Measurements from ENCODE around the gene UCP3. TPM values are rescaled to one million over a fixed set of nuclear protein-coding genes. Genes with fewer than 3 reads are reported as not detected.

Gene UCP3
- total RNA-seq, 1 donor from 2014 or later = 2.0 TPM

GRCh38 chr11:74004046-74004695 is 4.7 kb downstream of the UCP3 start:
- TF ChIP-seq EZH2 (IDR thresholded peaks at IDR 0.05; ENCODE audit: insufficient read depth, low read length) = no peak
- TF ChIP-seq CTCF (IDR thresholded peaks at IDR 0.05; ENCODE audit: insufficient read depth, low read depth, low read length) = no peak

GRCh38 chr11:74002832-74003231 is 6.1 kb downstream of the UCP3 start:
- no peak overlapping the region for H3K4me2 ChIP-seq (ENCODE audit: low read length)
- no peaks in the 10 kb centered on the region for H3K9me3 ChIP-seq (ENCODE audit: insufficient read depth, low read depth, low read length)
- Mint-ChIP-seq H3K36me3 (ENCODE audit: low read depth, unreplicated experiment) (peaks cover 21% of the 10 kb centered on the region), H3K4me3 (ENCODE audit: unreplicated experiment) (no peak overlapping the region), H3K4me1 (ENCODE audit: low read depth, unreplicated experiment) (no peaks in the 10 kb centered on the region), H3K9me3 (ENCODE audit: unreplicated experiment) (no peaks in the 10 kb centered on the region), H3K27ac (ENCODE audit: unreplicated experiment) (no peak overlapping the region), H3K27me3 (ENCODE audit: low read depth, unreplicated experiment) (peaks cover 2% of the 10 kb centered on the region)
- TF ChIP-seq CTCF (IDR thresholded peaks at IDR 0.05; ENCODE audit: insufficient read depth, low read depth, low read length) = no peak
- no peak for TF ChIP-seq EZH2 (IDR thresholded peaks at IDR 0.05; ENCODE audit: insufficient read depth, low read length)
- no peak overlapping the region for H3K9ac ChIP-seq (ENCODE audit: low read length)
- no peak for FAIRE-seq
- no peaks in the 10 kb centered on the region for H3K4me1 ChIP-seq (ENCODE audit: insufficient read depth, low read length)
- no peaks in the 10 kb centered on the region for H3K79me2 ChIP-seq (ENCODE audit: insufficient read depth, low read length)
- no peak overlapping the region for H3K27ac ChIP-seq (ENCODE audit: low read depth, low read length)
- no peaks in the 10 kb centered on the region for H3K27me3 ChIP-seq (ENCODE audit: insufficient read depth, low read length)
- H3K36me3 ChIP-seq (ENCODE audit: insufficient read depth, low read length) = no peaks in the 10 kb centered on the region
- DNase-seq (ENCODE audit: low read depth) = no peak
- H3K4me3 ChIP-seq (ENCODE audit: insufficient read depth, low read depth, low read length) = no peak overlapping the region
- H2AFZ ChIP-seq (ENCODE audit: low read depth, low read length) = no peak overlapping the region
- H4K20me1 ChIP-seq (ENCODE audit: insufficient read depth, low read length) = no peaks in the 10 kb centered on the region

More at GRCh38 chr11:74004046-74004695, 4.7 kb downstream of the UCP3 start:
- Mint-ChIP-seq H3K36me3 (ENCODE audit: low read depth, unreplicated experiment) (peaks cover 24% of the 10 kb centered on the region), H3K9me3 (ENCODE audit: unreplicated experiment) (no peaks in the 10 kb centered on the region), H3K4me1 (ENCODE audit: low read depth, unreplicated experiment) (no peaks in the 10 kb centered on the region), H3K27me3 (ENCODE audit: low read depth, unreplicated experiment) (peaks cover 2% of the 10 kb centered on the region), H3K4me3 (ENCODE audit: unreplicated experiment) (no peak overlapping the region), H3K27ac (ENCODE audit: unreplicated experiment) (peak overlapping the region; percentile 58)
- no peaks in the 10 kb centered on the region for H4K20me1 ChIP-seq (ENCODE audit: insufficient read depth, low read length)
- no peaks in the 10 kb centered on the region for H3K27me3 ChIP-seq (ENCODE audit: insufficient read depth, low read length)
- no peak overlapping the region for H3K9ac ChIP-seq (ENCODE audit: low read length)
- no peaks in the 10 kb centered on the region for H3K79me2 ChIP-seq (ENCODE audit: insufficient read depth, low read length)
- no peaks in the 10 kb centered on the region for H3K36me3 ChIP-seq (ENCODE audit: insufficient read depth, low read length)
- no peak overlapping the region for H3K27ac ChIP-seq (ENCODE audit: low read depth, low read length)
- no peak for FAIRE-seq
- DNase-seq (ENCODE audit: low read depth) = no peak
- no peaks in the 10 kb centered on the region for H3K9me3 ChIP-seq (ENCODE audit: insufficient read depth, low read depth, low read length)
- H2AFZ ChIP-seq (ENCODE audit: low read depth, low read length) = no peak overlapping the region
- no peak overlapping the region for H3K4me3 ChIP-seq (ENCODE audit: insufficient read depth, low read depth, low read length)
- no peak overlapping the region for H3K4me2 ChIP-seq (ENCODE audit: low read length)
- H3K4me1 ChIP-seq (ENCODE audit: insufficient read depth, low read length) = no peaks in the 10 kb centered on the region

GRCh38 chr11:74001822-74002286 is 7.0 kb downstream of the UCP3 start:
- no peaks in the 10 kb centered on the region for H3K27me3 ChIP-seq (ENCODE audit: insufficient read depth, low read length)
- H3K27ac Mint-ChIP-seq (ENCODE audit: unreplicated experiment) = no peak overlapping the region
- no peak overlapping the region for H3K9ac ChIP-seq (ENCODE audit: low read length)
- DNase-seq (ENCODE audit: low read depth) (no peak), FAIRE-seq (no peak)
- TF ChIP-seq EZH2 (IDR thresholded peaks at IDR 0.05; ENCODE audit: insufficient read depth, low read length) (no peak), CTCF (IDR thresholded peaks at IDR 0.05; ENCODE audit: insufficient read depth, low read depth, low read length) (no peak)
- H3K4me2 ChIP-seq (ENCODE audit: low read length) = no peak overlapping the region
- no peak overlapping the region for H3K4me3 ChIP-seq (ENCODE audit: insufficient read depth, low read depth, low read length)
- no peak overlapping the region for H2AFZ ChIP-seq (ENCODE audit: low read depth, low read length)
- H3K4me1 Mint-ChIP-seq (ENCODE audit: low read depth, unreplicated experiment) = no peaks in the 10 kb centered on the region
- no peaks in the 10 kb centered on the region for H3K9me3 ChIP-seq (ENCODE audit: insufficient read depth, low read depth, low read length)
- H3K36me3 Mint-ChIP-seq (ENCODE audit: low read depth, unreplicated experiment) = peaks cover 21% of the 10 kb centered on the region
- H3K9me3 Mint-ChIP-seq (ENCODE audit: unreplicated experiment) = no peaks in the 10 kb centered on the region
- no peaks in the 10 kb centered on the region for H3K79me2 ChIP-seq (ENCODE audit: insufficient read depth, low read length)
- no peaks in the 10 kb centered on the region for H4K20me1 ChIP-seq (ENCODE audit: insufficient read depth, low read length)
- peaks cover 2% of the 10 kb centered on the region for H3K27me3 Mint-ChIP-seq (ENCODE audit: low read depth, unreplicated experiment)
- no peak overlapping the region for H3K27ac ChIP-seq (ENCODE audit: low read depth, low read length)
- H3K4me1 ChIP-seq (ENCODE audit: insufficient read depth, low read length) = no peaks in the 10 kb centered on the region
- H3K36me3 ChIP-seq (ENCODE audit: insufficient read depth, low read length) = no peaks in the 10 kb centered on the region
- H3K4me3 Mint-ChIP-seq (ENCODE audit: unreplicated experiment) = no peak overlapping the region
